Adrenal gland (tissue), 5 donors: ENCODE results near the gene OPRM1.

Source experiments
- CTCF ChIP-seq, 6 experiments: fragments of 450-650 bp in 4 of 6; fragments of 200-600 bp in 2 of 6; sonication (generic) in 1 of 6; IDR thresholded peaks; 1 replicate in 5 of 6; 2 replicates in 1 of 6; pipeline versions ENCODE4 v1.5.1 to v1.8.0; 2016 to 2021; ENCODE audit warnings: antibody characterized with exemption in 6 of 6, mild to moderate bottlenecking in 2 of 6, moderate library complexity in 1 of 6
- POLR2A ChIP-seq, 2 donors: fragments of 450-650 bp; IDR thresholded peaks; one replicate each; pipeline ENCODE4 v1.6.1; 2017; ENCODE audit warnings: antibody characterized with exemption in 2 of 2, mild to moderate bottlenecking in 2 of 2, moderate library complexity in 1 of 2
- donor health status: DM: no; HTN: no; CAD: no.

GRCh38 chr6:154080461-154081189, 41.6 kb downstream of the OPRM1 start:
- TF ChIP-seq CTCF (IDR thresholded peaks at IDR 0.05) (no peak), POLR2A (IDR thresholded peaks at IDR 0.05) (no peak)
